ENCODE data around the gene TMEM80. TPM values are rescaled to one million over a fixed set of nuclear protein-coding genes. Genes with fewer than 3 reads are reported as not detected.

TMEM80 gene
- total RNA-seq, 2 donors from 2014 or later = 21.8 to 36.3 TPM

- H3K36me3 ChIP-seq (replicated peaks in 1 of 2; ENCODE audit: insufficient read depth in 1 of 2, low read depth in 2 of 2) = peaks cover 0 to 6% of the 10 kb centered on the region in 2 donors
Observed at GRCh38 chr11:690738-691633, 4.6 kb upstream of the TMEM80 start.

GRCh38 chr11:691710-692590 lies 3.7 kb upstream of the TMEM80 start:
- 90 to 95% methylated on average over 12 to 18 of the region's 18 CpGs for WGBS, 2 donors
- no peak overlapping the region for H3K4me3 ChIP-seq
- TF ChIP-seq CTCF (IDR thresholded peaks at IDR 0.05) (no peak), POLR2A (IDR thresholded peaks at IDR 0.05) (no peak)
- DNase-seq (no peak), ATAC-seq (no peak)
- peak overlapping the region in 2 of 4 donors; percentile 18 to 34 for H3K27ac ChIP-seq
- H3K9me3 ChIP-seq = no peaks in the 10 kb centered on the region
- peaks cover 0 to 1% of the 10 kb centered on the region in 2 donors for H3K36me3 ChIP-seq (replicated peaks in 1 of 2; ENCODE audit: insufficient read depth in 1 of 2, low read depth in 2 of 2)
- H3K4me1 ChIP-seq = peaks cover 28% of the 10 kb centered on the region
- intact Hi-C loops (cut with DNase I) = no loop called here
- no peaks in the 10 kb centered on the region for H3K27me3 ChIP-seq

More at GRCh38 chr11:690738-691633, 4.6 kb upstream of the TMEM80 start:
- WGBS, 2 donors = 54 to 66% methylated on average over 25 to 27 of the region's 27 CpGs
- Histone ChIP-seq H3K27ac (peak overlapping the region in 2 of 4 donors; percentile 19 to 34), H3K4me1 (peaks cover 19% of the 10 kb centered on the region), H3K4me3 (no peak overlapping the region), H3K27me3 (no peaks in the 10 kb centered on the region), H3K9me3 (no peaks in the 10 kb centered on the region)
- TF ChIP-seq POLR2A (IDR thresholded peaks at IDR 0.05) (no peak), CTCF (IDR thresholded peaks at IDR 0.05) (peak in 1 of 7 experiments; percentile 4)
- DNase-seq (peak in 2 of 4 donors; percentile 50 to 81), ATAC-seq (no peak)
- intact Hi-C loops (cut with DNase I) = no loop called here

GRCh38 chr11:692824-693414 lies 2.7 kb upstream of the TMEM80 start:
- intact Hi-C loops (cut with DNase I) = no loop called here
- Histone ChIP-seq H3K9me3 (no peaks in the 10 kb centered on the region), H3K27ac (peak overlapping the region in 1 of 4 donors; percentile 18), H3K4me3 (no peak overlapping the region), H3K4me1 (peaks cover 37% of the 10 kb centered on the region), H3K27me3 (no peaks in the 10 kb centered on the region), H3K36me3 (replicated peaks in 1 of 2; ENCODE audit: insufficient read depth in 1 of 2, low read depth in 2 of 2) (no peaks in the 10 kb centered on the region)
- no peak for ATAC-seq
- peak in 2 of 4 donors; percentile 52 to 67 for DNase-seq
- TF ChIP-seq POLR2A (IDR thresholded peaks at IDR 0.05) = no peak
- TF ChIP-seq CTCF (IDR thresholded peaks at IDR 0.05) = no peak
- WGBS, 2 donors = 72 to 86% methylated on average over 17 to 23 of the region's 23 CpGs

GRCh38 chr11:693415-693831 lies 2.2 kb upstream of the TMEM80 start:
- Histone ChIP-seq H3K4me3 (no peak overlapping the region), H3K4me1 (peaks cover 40% of the 10 kb centered on the region), H3K27me3 (no peaks in the 10 kb centered on the region), H3K9me3 (no peaks in the 10 kb centered on the region), H3K36me3 (replicated peaks in 1 of 2; ENCODE audit: insufficient read depth in 1 of 2, low read depth in 2 of 2) (no peaks in the 10 kb centered on the region), H3K27ac (peak overlapping the region in 3 of 4 donors; percentile 28 to 99 (median 98))
- 62 to 72% methylated on average over 6 to 13 of the region's 13 CpGs for WGBS, 2 donors
- ATAC-seq = no peak
- no peak for DNase-seq
- TF ChIP-seq CTCF (IDR thresholded peaks at IDR 0.05) (no peak), POLR2A (IDR thresholded peaks at IDR 0.05) (no peak)
- intact Hi-C loops (cut with DNase I) = no loop called here
